Ishikawa (cell line): ENCODE data around the gene MTX1.

Experiments
- CREB1 ChIP-seq: IDR thresholded peaks from 2 replicates; pipeline ENCODE4 v1.6.1; 2012; ENCODE audit warnings: low read depth
- EGR1 ChIP-seq: IDR thresholded peaks from 2 replicates; pipeline ENCODE4 v1.6.1; 2012
- EP300 ChIP-seq: IDR thresholded peaks from 2 replicates; pipeline ENCODE4 v1.6.1; 2012; ENCODE audit warnings: borderline replicate concordance
- FOXM1 ChIP-seq: IDR thresholded peaks from 2 replicates; pipeline ENCODE4 v1.6.1; 2012; ENCODE audit warnings: low read depth, borderline replicate concordance
- MAX ChIP-seq: IDR thresholded peaks from 2 replicates; pipeline ENCODE4 v1.6.1; 2012
- NFIC ChIP-seq: IDR thresholded peaks from 2 replicates; pipeline ENCODE4 v1.6.1; 2012
- RAD21 ChIP-seq: IDR thresholded peaks from 2 replicates; pipeline ENCODE4 v1.6.1; 2012; ENCODE audit warnings: low read depth
- TAF1 ChIP-seq: IDR thresholded peaks from 2 replicates; pipeline ENCODE4 v1.6.1; 2012; ENCODE audit warnings: low read depth, mild to moderate bottlenecking
- TCF12 ChIP-seq: IDR thresholded peaks from 2 replicates; pipeline ENCODE4 v1.6.1; 2012; ENCODE audit warnings: low read depth
- YY1 ChIP-seq: IDR thresholded peaks from 2 replicates; pipeline ENCODE4 v1.6.1; 2012; ENCODE audit warnings: low read depth
- ZBTB7A ChIP-seq: IDR thresholded peaks from 2 replicates; pipeline ENCODE4 v1.6.1; 2012; ENCODE audit warnings: low read depth
- TF ChIP-seq, protein P1 (sequence below): IDR thresholded peaks from 2 replicates; pipeline ENCODE4 v1.6.1; 2012; ENCODE audit warnings: low read depth, mild to moderate bottlenecking

GRCh38 chr1:155198547-155198906 lies 10.0 kb upstream of the MTX1 start:
- no peak for TF ChIP-seq MAX
- no peak for TF ChIP-seq RAD21
- no peak for TF ChIP-seq EGR1
- TF ChIP-seq YY1, result no peak
- TF ChIP-seq EP300, result no peak
- no peak for TF ChIP-seq NFIC
- TF ChIP-seq TAF1, result no peak
- no peak for TF ChIP-seq CREB1
- no peak for TF ChIP-seq FOXM1
- TF ChIP-seq ZBTB7A, result no peak
- no peak for TF ChIP-seq TCF12
- TF ChIP-seq, protein P1, sequence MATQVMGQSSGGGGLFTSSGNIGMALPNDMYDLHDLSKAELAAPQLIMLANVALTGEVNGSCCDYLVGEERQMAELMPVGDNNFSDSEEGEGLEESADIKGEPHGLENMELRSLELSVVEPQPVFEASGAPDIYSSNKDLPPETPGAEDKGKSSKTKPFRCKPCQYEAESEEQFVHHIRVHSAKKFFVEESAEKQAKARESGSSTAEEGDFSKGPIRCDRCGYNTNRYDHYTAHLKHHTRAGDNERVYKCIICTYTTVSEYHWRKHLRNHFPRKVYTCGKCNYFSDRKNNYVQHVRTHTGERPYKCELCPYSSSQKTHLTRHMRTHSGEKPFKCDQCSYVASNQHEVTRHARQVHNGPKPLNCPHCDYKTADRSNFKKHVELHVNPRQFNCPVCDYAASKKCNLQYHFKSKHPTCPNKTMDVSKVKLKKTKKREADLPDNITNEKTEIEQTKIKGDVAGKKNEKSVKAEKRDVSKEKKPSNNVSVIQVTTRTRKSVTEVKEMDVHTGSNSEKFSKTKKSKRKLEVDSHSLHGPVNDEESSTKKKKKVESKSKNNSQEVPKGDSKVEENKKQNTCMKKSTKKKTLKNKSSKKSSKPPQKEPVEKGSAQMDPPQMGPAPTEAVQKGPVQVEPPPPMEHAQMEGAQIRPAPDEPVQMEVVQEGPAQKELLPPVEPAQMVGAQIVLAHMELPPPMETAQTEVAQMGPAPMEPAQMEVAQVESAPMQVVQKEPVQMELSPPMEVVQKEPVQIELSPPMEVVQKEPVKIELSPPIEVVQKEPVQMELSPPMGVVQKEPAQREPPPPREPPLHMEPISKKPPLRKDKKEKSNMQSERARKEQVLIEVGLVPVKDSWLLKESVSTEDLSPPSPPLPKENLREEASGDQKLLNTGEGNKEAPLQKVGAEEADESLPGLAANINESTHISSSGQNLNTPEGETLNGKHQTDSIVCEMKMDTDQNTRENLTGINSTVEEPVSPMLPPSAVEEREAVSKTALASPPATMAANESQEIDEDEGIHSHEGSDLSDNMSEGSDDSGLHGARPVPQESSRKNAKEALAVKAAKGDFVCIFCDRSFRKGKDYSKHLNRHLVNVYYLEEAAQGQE, result no peak
